ENCODE results near the gene DLG2.
"Not testable (repeated sequence)": the region's sequence is repeated elsewhere in the genome, so short reads cannot be mapped to it uniquely, and the experiment has no call there.

Gene DLG2

DNA sequence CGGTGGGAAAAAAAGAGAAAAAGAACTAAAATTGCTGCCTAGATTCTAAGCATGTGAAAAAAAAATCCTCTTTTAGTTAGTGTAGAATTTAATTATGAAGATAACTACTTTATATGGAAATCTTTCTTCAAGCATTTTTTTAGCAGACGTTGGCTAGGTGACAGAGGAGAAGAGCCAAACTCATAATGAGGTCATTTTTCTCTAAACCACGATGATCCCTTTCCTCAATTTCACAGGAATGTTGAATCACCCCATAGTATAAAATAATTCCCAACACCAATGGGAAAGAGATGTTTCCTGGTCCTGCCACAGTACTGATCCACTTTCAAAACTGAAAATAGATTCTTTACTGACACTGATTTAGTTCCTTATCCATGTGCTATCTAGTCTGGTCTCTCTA is 319.8 kb downstream of the DLG2 start:
- no peak for DNase-seq

DNA sequence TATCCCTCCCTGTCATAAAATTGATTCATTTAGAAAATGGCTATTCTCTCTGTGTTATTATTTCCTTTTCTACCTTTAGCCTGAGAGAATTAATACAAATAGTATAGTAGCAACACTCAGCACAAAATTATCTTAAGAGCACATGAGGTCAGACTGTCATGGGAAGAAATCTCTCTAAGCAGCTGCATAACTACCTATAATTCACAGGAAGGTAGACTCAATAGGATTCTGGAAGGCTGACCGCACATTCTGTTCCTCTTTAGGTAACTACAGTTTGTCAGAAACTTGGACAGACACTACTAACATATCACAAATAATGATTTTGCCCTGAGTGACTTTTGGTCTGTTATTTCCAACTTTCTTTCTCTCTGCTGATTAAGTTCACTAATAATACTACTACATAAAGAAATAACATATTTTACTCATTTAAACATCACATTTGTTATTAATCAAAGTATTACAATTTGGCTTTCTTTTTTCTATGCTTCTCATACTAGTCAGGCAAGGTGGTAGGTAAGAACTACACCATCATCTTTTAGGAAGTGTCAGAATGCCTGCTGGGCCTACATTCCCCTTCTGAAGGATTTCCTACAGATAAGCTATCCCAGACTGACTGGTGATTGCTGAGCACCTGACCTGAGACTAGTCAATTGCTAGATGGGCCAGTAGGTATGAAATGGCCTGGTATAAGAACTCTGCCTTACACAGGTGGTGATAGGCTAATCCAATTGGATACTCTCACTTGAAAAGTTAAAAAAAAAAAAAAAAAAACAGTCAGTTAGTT is 325.1 kb downstream of the DLG2 start:
- DNase-seq, result no peak

DNA sequence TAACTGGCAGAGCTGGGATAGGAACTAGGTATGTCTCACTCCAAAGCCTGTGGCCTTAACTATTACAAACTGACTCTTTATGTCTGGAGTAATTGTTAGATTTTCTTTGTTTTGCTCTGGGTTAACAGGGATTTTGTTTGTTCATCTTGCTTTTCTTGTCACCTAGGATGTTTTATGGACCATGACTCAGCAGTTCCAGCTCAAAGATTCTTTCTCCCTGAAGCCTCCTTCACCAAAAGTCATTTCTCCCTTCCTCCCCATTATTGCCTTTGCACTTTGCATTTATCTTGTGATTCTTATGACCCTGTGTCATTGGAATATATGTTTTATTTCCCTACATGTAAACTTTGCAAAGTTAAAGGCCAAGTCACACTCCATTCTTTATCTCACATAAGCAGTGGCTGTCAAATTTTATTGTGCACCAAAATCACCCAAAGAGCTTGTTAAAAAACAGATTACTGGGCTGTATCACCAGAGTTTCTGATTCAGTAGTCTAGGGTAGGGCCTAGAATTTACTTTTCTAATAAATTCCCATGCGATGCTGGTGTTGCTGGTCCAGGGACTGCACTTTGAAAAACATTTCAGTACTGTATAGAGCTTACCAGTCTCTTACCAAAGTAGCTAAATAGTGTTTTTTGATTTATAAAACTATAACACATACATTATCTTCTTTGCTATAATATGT is 327.7 kb downstream of the DLG2 start:
- no peak for DNase-seq

DNA sequence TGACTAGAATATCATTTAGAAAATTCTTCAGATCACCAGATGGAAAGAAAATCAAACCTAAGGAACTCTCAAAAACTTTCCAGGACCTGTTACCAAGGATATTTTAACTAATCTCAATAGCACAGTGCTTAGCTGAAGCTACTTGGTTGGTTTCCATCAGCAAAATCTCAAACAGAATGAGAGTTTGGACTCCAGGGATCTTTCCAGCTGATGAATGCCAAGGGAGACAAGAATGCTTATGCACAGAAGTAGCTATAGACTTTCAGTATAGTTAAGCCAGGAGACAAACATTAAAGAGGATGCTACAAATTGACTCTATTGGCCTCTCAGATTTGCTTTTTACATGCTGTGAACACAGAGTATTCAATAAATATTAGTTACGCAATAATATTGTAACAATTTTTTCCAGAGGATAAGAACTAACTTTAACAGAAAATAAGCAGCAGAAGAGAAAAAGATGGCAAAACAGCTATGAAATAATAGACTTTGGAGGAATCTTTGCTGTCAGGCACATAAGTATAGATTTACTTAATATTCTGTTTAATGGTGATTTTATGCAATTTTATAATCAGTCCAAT is 331.4 kb downstream of the DLG2 start:
- no peak for DNase-seq

DNA sequence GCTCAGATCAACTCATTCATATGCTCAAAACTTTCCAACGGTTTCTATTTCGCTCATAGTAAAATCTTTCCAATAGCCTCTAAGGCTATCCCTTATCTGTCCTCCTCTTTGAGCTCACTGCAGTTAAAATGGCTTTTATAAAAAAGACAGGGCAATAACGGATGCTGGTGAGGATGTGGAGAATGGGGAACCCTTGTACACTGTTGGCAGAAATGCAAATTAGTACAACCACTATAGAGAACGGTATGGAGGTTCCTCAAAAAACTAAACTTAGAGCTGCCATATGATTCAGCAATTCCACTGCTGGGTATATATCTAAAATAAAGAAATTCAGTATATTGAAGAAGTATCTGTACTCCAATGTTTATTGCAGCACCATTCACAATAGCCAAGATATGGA is 345.6 kb downstream of the DLG2 start:
- no peak for DNase-seq

DNA sequence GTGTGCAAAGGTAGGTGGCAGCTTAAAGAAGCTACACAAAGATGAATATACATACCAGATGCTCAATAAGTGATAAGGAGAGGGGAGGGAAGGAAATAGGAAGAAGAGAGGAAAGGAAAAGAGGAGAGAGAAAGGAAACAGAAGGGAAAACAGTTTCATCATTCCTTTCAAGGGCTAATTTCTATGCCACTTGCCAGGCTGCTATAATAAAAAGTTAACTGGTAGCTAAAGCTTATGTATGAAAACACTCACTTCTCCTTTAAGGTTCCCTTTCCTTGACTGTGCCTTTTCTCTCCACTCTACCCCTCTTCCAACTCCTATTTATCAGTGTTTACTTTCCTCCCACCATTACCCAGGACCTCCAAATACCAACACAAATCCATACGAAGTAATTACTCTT is 347.9 kb downstream of the DLG2 start:
- no peak for DNase-seq

DNA sequence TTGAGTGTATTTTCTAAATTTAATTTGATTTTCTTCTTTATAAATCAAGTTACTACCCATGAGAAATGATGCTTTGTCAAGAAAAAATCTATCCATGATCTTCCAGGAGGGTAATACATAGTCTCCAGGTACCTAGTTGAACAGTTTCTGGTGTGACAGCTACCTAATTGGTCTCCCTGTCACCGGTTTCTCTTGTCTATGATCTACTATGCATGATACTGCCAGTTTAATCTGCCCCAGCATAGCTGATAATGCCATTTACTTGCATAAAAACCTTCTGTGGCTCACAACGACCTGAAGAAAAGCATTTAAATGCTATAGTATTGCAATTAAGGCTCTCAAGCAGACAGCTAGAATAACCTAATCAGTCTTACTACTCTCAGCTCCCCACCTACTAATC is 349.5 kb downstream of the DLG2 start:
- no peak for DNase-seq

DNA sequence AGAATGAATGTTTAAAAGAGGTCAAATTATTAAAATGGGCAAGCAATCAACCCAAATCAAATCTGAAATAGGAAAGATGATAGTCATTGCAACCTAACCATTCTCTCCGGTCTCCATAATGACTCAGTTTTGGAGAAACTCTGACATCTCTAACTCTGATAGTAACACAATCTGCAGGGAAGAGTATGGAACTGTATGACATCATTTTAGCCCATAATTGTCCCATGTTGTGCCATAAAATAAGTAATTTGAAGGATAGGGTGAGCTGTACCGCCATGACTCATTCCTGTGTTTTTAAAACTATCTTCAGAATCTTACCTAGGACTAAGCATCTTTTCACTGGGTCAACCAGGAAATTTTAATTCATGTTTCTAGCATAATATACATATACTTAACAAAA is 350.8 kb downstream of the DLG2 start:
- DNase-seq, result no peak

DNA sequence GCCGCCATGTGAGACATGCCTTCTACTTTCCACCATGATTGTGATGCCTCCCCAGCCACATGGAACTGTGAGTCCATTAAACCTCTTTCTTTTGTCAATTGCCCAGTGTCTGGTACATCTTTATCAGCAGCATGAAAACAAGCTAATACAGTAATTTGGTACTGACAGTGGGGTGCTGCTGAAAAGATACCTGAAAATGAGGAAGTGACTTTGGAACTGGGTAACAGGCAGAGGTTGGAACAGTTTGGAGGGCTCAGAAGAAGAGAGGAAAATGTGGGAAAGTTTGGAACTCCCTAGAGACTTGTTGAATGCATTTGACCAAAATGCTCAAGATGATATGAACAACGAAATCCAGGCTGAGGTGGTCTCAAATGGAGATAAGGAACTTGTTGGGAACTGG is 356.8 kb downstream of the DLG2 start:
- not testable (repeated sequence) for DNase-seq

DNA sequence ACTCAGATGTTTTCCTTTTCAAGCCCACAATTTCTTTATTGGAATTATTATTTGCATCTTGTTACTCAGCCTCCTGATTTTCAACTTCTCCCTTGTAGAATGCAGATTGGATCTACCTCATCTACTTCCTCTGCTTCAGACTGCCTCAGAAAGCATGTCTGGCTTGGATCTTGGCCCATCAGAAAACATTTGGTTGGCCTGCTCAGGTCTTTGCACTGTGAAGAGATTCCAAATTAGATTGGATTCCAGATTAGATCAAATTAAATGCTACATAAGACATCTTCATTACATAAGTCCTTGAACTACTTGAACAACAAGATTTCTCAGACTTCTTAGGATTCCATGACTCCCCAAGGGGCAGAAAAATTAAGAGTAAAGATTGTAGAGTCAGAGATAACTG is 358.0 kb downstream of the DLG2 start:
- DNase-seq, result no peak

DNA sequence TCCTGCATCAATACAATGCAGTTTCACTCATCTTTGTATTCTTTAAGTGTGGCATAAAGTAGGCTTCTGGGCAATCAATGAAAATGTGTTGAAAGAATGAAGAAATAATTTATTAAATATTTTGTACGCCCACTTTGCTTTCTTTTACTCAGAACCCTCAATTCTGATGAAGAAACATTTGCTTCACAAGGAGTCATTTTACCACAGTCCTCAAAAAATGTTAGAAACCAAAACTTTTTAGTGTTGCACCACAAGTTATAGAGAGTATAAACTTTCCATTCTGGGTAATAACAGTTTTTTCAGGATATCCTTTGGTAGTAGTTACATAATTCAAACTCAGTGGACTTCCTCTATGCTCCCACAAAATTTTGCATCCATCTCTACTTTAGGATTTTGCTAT is 360.5 kb downstream of the DLG2 start:
- no peak for DNase-seq

DNA sequence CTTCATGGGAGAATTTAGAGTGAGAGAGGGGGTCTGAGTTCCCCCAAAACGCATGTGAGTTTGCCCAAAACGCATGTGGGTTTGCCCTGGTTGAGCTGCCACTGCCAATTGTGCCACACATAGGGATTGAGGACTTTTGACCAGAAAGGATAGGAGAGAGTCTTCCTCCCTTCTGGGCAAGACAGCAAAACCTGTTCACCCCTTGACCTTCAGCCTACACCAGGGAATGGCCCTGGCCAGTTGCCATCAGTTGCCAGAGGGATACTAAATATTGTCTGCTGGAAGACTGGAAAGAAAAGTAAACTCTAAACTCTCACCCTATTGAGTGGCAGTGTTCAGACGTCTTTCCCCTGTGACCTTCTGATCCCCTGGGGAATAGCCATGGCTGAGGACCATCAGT is 363.8 kb downstream of the DLG2 start:
- DNase-seq, result no peak

DNA sequence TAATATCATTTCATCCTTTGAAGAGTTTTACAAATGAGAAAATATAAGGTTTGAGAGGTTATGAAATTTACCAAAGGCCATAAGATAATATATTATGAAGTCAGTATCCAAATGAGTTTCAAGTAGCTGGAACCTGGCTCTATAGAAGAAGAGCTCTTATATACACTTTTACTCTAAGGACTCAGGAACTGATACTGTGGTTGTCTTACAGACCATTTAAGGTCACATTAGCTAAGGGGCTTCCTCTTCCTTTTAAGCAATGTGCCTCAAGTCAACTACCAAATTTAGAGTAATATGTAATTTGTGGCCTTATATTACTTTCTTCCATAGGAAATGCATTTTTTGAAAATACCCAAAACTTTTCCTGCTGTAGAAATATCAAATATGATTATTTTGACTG is 369.3 kb downstream of the DLG2 start:
- DNase-seq, result no peak

DNA sequence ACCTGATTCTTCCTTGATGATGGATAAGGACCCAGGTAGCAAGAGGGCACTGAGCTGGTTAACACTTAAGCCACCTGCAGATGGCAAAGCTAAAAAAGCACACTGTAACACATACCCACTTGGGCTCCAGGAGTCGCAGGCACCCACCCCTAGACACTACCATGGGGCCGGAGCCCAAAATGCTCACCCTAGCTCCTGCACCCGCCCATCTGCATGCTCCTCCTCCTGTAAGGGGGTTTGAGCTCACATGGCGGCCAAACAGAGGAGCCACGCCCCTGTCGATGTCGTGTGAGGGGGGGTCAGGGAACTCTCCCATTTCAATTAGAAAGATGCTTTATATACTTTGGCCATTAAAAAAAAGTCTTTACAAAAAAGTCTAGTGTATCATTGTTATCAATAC is 370.7 kb downstream of the DLG2 start:
- no peak for DNase-seq

DNA sequence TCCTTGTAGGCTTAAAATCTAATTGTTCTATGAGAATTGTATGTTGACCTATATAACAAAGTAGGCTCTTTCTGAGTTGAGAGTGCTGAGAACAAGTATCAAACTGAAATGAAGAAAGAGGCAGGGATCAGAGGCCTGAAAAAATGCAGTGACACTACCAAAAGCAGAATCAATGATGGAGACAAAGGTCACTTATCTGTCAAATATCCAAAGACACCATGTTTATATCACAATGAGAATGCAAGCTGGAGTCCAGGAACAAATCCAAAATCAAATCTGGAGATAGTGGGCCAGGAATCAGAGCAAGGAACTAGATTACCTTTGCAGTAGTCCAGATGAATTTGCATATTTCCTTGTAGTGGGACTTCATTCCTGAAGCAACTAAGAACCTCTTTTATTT is 377.7 kb downstream of the DLG2 start:
- DNase-seq, result no peak

DNA sequence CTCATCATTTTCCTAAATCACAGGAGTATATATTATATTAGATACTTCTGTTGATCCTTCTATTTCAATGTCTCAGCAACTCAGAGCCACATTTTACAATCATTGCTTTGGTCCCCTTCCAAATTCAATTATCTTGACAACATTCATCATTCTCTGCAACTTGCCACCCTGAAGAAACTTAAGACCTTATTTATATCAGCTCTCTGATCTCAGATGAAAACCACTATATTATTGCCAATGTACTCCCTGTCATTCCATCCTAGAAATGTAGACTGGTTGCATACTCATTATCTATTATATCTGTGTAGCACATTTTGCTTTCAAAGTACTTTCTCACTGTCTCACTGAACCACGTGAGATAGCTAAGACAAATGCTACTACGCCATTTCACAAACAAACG is 379.3 kb downstream of the DLG2 start:
- no peak for DNase-seq

DNA sequence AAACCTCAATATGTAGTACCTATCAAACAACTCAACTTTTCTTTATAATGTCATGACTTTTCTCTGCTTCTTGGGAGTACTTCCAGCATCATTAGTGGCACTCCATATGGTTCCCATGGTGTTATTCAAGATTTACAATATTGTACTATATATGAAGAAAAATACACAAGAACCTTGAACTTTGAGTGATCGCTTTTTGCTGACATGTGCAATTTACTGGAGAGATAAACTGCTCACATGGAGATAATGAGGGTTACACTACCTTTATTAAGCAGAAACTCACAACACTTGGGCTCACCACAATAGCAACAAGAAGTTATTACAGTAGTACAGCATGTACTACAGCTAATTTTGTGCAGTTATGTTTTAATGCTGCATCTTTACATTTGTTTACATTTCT is 388.2 kb downstream of the DLG2 start:
- no peak for DNase-seq

DNA sequence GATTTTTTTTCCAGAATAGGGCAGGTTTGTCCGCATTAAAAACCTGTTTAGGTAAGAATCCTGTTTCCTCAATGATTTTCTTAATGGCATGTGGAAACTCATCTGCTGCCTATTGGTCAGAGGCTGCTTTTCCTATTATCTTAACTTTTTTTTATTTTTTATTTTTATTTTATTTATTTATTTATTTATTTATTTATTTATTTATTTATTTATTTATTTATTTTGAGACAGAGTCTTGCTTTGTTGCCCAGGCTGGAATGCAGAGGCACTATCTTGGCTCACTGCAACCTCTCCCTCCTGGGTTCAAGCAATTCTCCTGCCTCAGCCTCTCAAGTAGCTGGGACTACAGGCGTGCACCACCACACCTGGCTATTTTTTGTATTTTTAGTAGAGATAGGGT is 389.1 kb downstream of the DLG2 start:
- not testable (repeated sequence) for DNase-seq

DNA sequence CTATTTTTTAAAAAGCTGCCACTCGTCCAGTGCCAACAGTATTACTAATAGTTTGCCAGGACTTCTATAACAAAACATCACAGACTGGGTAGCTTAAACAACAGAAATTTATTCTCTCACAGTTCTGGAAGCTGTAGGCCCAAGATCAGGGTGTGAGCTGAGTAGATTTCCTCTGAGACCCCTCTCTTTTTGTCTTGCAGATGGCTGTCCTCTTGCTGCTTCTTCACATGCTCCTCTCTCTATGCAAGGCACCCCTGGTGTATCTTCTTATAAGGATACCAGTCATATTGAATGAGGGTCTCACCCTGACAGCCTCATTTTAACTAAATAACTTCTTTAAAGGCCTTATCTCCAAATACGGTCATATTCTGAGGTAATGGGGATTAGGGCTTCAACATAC is 390.9 kb downstream of the DLG2 start:
- DNase-seq, result no peak

DNA sequence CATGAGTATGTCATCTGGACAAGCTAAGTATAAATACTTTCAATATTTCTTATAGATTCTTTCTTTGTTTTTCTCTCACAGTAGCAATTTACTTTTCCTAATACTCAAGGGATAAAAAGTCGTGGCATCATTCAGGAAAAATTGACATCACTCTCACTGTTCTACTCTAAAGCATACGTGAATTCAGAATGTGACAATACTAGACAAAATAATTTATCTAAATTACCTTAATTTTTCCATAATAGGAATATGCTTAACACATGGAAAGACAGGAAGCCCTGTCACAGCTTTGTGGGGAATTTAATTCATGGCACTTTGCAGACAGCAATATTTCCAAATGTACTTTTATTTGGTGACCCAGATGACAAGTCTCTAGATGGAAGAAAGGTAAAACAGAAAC is 394.6 kb downstream of the DLG2 start:
- DNase-seq, result no peak

DNA sequence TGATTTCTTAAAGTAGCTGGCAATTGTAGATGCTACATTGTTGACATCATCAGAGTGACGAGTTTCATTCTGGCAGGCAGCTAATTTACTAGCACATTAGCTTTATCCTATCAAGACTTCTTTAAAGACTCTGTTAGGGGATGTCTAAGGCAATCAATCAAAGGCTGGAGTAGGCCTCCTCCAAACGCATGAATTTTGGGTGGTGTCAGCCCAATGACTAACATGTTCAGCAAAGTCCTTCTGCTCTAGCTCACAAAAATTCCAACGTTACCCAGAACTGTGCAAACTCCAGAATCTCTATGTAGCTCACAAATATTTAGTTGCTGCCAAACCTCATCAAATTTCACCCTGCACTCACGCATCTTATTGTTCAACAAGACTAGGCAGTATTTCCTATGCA is 395.6 kb downstream of the DLG2 start:
- no peak for DNase-seq

DNA sequence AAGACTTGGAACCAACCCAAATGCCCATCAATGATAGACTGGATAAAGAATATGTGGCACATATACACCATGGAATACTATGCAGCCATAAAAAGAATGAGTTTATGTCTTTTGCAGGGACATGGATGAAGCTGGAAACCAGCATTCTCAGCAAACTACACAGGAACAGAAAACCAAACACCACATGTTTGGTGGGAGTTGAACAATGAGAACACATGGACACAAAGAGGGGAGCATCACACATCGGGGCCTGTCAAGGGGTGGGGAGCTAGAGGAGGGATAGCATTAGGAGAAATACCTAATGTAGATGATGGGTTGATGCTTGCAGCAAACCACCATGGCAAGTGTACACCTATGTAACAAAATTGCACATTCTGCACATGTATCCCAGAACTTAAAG is 397.4 kb downstream of the DLG2 start:
- DNase-seq, result not testable (repeated sequence)

DNA sequence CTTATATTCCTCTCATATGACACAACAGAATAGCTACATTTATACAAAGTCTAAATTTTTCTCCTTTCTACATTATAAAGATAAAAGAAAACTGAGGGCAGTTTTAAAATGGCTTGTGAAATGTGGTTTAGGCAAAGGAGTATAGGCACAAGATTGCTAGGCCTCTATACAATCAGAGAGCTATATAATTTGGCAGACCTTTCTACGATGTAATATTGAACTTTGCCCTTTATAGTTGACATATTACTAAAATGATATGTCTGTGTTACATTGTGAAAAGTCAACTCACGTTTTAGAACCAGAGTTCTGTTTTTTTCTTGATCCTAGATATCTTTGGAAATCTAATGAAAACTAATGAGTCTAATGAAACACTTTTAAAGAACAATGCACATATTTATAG is 430.2 kb downstream of the DLG2 start:
- DNase-seq, result no peak

DNA sequence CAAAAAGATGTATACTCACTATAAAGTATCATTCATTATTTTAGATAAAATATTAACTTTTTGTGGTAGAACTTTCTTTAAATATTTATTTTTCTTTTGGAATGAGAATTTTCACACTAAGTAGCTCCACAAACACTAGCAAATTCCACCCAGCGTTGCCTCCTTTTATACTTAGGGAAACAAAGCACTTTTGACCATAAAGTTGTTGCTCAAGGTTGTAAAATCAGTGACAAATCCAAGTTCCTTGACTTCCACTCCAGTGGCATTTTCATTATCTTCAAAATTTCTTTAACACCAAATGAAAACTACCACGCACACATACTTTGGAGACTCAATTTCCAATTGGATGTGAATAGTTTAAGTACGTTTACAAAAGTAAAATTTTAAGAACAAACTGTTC is 431.2 kb downstream of the DLG2 start:
- DNase-seq, result no peak

DNA sequence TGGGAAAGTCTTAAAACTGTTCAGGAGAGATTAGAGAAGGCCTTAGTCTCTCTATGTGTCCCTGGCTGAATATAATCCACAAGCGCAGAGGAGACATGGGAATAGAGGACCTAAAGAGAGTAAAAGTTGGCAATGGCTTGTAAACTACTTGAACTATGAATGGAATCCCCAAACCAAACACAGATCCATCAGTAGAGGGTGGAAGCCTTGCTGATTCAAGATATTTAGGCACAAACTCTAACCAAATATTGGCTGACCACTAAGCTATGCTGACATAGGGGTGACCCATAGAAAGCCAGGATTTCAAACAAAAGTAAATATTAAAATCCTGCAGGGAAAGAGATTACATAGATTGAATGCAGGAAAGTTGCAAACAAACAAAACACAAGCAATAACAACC is 439.2 kb downstream of the DLG2 start:
- no peak for DNase-seq
